T1000 (cell line): ENCODE measurements around the gene EXOSC7.
"Not testable (repeated sequence)": the region's sequence is repeated elsewhere in the genome, so short reads cannot be mapped to it uniquely, and the experiment has no call there.

Experiments
- DNase-seq: peaks from one replicate; lab custom pipeline; 2025; ENCODE audit warnings: mixed read lengths; lab: John Stamatoyannopoulos, UW

Gene EXOSC7

GRCh38 chr3:44976002-44976815 lies at the start of gene EXOSC7, which contains the start of gene ZDHHC3:
Gene EXOSC7, plus strand, starts transcription at chr3:44976244. Its CDS starts 34 bp downstream, at chr3:44976278.
Gene ZDHHC3, minus strand, starts transcription at chr3:44976174. Its CDS starts 16,738 bp downstream, at chr3:44959436.
- peak; percentile 81 for DNase-seq

DNA sequence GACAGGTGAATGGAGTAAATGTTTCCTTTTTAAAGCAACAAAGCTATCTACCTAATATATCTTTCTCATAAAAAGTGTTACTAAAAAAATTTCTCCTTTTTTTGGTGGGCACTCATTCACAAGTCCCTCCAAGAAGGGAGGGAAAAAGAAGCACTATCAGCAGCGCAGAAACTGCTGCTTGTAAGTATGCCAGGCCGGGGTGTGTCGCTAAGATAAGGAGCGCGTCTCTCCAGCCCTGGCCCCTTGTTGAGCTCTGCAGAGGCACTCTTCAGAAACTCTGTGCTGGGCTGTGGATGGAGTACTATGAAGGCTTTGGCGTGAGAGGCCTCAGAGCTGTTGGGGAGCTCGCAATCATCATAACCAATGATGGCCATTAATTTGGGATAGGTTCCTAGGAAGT lies 49.1 kb upstream of the EXOSC7 start:
- DNase-seq, result no peak

GRCh38 chr3:44927371-44927770 lies 48.7 kb upstream of the EXOSC7 start:
- no peak for DNase-seq

- DNase-seq, result no peak
Measured at GRCh38 chr3:44929782-44930181, 46.3 kb upstream of the EXOSC7 start.

- no peak for DNase-seq
Measured at GRCh38 chr3:44930911-44931310, 45.1 kb upstream of the EXOSC7 start.

- no peak for DNase-seq
Measured at GRCh38 chr3:44931791-44932190, 44.3 kb upstream of the EXOSC7 start.

DNA sequence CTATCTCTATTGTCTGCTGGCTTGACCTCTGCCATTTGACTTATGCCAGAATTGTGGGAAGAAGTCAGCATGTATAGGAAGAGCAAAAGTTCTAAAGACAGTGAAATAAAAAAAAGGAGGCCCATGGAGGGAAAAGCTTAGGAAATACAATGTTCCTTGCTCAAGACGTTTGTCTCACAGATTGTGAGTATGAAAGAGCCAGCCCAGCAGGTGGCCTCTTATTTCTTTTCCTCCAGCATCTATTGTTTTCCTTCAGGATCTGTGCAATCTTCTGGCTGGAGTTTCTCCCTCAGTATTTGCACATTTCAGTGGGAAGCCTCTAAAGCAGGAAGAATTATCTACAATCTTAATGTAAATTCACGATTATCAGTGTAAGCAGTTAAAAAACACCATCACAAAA lies 43.8 kb upstream of the EXOSC7 start:
- no peak for DNase-seq

DNA sequence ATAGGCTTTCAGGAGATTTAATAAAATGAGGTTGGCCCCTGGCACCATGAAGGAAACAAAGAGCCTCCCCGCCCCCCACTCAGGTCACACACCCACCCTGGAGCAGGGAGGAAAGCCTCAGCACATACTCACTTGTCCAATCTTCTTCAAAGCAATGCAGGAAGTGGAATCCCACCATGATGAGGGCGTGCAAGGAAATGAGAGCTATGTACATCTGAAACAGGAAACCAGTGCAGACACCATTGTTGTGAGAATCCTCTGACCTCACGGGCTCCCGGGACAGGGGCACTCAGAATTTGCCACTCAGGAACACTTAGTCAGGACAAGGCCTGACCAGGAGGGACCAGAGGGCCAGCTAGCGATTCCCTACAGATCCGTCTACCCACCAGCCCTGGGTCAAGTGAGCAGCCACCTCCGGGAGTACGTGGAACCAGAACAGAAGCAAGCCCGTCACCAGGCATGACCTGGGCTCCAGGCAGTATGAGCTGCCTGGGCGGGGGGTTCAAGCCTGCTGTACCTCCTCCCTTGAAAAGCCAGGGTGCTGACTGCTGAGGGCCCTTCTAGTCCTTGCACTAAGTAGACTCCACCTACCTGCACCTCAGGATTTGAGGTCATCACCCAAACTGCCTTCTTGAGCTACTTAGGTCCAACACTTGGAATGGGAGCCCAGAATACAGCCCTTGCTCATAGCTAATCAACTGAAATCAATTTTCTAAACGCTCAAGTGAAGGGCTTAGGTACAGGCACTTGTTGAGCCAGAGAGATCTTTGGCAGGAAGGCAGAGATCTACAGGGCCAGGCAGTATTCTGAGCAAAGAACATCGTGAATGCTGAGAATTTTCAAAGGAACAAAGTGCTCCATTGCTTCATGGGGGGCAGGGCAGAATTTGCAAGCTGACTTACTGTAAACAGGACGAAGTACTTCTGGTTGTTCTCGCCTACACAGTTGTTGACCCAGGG lies 42.8 kb upstream of the EXOSC7 start:
- no peak for DNase-seq

GRCh38 chr3:44939581-44940036 lies 36.4 kb upstream of the EXOSC7 start:
- no peak for DNase-seq

GRCh38 chr3:44942202-44942921 lies 33.7 kb upstream of the EXOSC7 start:
- DNase-seq, result no peak

DNA sequence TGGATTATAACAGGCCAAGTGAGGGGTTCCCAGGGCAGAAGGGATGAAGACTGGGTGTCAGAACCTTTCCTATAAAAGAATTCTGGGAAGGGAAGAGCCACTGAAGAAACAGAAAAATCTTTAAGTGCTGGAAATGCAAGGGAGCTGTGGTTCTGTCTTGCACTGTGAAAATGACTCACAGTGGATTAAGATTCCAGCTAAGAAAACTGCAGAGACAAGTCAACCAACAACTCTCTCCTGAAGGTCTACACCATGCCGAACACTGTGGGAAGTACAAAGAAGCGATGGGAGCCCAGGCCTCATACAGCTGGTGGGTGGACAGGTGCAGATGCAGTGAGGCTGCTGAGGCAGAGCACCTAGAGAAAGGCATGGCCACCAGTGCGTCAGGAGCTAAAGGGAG lies 27.8 kb upstream of the EXOSC7 start:
- DNase-seq, result no peak

- not testable (repeated sequence) for DNase-seq
Measured at GRCh38 chr3:44949770-44950169, 26.3 kb upstream of the EXOSC7 start.

DNA sequence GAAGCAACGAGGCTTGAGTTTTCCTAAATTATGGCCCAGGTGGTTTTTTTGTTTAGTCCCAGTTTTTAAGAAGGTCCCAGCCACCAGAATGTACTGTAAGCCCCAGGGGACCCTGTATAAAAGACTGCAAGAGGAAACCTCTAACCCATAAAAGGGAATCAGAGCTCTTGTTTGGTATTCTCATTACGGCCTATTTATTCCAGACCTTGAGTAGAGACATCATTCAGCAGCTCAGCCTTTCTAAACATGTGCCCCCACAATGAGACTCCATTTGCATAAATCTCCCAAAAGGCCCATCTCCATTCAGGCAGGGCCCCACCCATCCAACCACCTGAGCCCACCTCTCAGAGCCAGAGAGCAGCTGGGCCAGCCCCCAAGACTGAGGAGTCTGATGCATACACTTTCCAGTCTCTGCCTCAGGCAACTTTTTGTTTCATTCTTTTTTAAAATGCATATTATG lies 25.7 kb upstream of the EXOSC7 start:
- DNase-seq, result no peak

DNA sequence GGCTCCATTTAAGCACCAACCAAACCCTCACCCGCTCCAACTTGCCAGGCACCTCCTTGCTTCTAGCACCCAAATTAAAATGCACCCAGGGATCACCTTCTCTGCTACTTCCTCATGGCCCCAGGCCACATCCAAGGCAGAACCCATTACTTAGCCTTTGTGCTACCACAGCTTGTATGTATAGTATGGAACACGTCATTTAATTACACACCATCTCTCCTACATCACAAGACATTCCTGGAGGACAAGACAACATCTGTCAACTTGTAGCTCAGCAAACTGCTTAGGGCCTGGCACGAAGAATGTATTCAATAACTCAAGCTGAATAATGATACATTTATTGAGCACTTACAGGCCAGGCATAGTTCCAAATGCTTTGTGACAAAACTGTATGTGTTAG lies 23.4 kb upstream of the EXOSC7 start:
- DNase-seq, result no peak

DNA sequence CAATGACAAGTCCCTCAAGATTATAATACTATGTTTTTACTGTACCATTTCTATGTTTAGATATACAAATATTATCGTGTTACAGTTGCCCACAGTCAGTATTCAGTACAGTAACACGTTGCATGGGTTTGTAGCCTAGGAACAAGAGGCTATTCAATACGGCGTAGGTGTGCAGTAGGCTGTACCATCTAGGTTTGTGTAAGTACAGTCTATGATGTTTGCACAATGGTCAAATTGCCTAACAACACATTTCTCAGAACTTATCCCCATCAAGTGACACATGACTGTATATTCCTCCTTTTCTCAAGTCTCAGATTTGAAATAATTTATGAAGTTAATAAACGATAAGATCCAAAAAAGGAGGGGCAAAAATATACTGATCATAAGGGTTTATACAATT lies 21.7 kb upstream of the EXOSC7 start:
- DNase-seq, result no peak

- no peak for DNase-seq
Measured at GRCh38 chr3:44954962-44955361, 21.1 kb upstream of the EXOSC7 start.

- DNase-seq, result no peak
Measured at GRCh38 chr3:44955917-44956316, 20.1 kb upstream of the EXOSC7 start.

- no peak for DNase-seq
Measured at GRCh38 chr3:44957986-44958385, 18.1 kb upstream of the EXOSC7 start.

GRCh38 chr3:44958386-44958785 lies 17.7 kb upstream of the EXOSC7 start:
- no peak for DNase-seq

DNA sequence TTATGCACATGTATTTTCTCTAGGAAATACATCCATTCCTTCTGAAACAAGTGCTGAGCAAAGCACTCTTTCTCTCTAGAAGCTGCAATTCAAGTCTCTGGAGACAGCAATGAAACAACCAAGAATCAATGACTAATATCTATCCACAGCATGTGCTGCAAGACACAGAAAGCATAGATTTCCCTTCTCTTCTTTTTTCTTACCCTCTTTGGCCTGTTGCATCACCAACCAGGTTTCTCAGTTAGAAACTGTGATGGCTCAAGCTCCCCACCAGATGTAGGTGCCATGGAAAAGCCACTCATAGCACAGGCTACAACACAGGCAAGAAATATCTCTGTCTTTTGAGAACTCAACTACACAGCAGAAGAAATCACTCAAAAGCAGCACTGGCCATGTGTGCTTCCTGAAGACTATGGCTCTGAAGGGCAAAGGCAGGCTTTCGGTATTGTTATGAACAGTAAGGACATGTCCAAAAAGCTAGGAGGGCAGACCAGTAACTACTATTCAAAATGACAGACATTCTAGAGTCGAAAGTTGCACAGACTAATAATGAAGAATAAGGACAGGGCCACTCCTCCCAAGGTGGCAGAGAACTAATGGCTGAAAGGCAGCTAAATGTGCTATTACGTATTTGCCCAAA lies 15.5 kb upstream of the EXOSC7 start:
- no peak for DNase-seq

- DNase-seq, result no peak
Measured at GRCh38 chr3:44961888-44962287, 14.2 kb upstream of the EXOSC7 start.
